ENCODE data around the gene HVCN1.

The HVCN1 gene

GRCh38 chr12:110677982-110678381 is 10.9 kb downstream of the HVCN1 start:
- no peaks in the 10 kb centered on the region for H3K79me2 ChIP-seq (ENCODE audit: low read length)
- no peaks in the 10 kb centered on the region for H3K27me3 ChIP-seq (ENCODE audit: low read depth, low read length)
- peak overlapping the region; percentile 24 for H3K4me3 ChIP-seq (ENCODE audit: low read length)
- TF ChIP-seq EZH2phosphoT487 (IDR thresholded peaks at IDR 0.05; ENCODE audit: low read depth): no peak
- no peak for TF ChIP-seq CTCF (IDR thresholded peaks at IDR 0.05; ENCODE audit: low read depth, low read length)
- peaks cover 26% of the 10 kb centered on the region for H3K4me1 ChIP-seq (ENCODE audit: low read length)
- no peaks in the 10 kb centered on the region for H4K20me1 ChIP-seq (ENCODE audit: insufficient read depth, low read length)
- H2AFZ ChIP-seq (ENCODE audit: low read depth, low read length): no peak overlapping the region
- H3K36me3 ChIP-seq (replicated peaks; ENCODE audit: low read depth, low read length): no peaks in the 10 kb centered on the region
- peaks cover 5% of the 10 kb centered on the region; the same call in 1 of the 2 replicates for H3K9me3 ChIP-seq (ENCODE audit: insufficient read depth, low read length)
- H3K9ac ChIP-seq (ENCODE audit: low read length): peak overlapping the region; percentile 31; the same call in 1 of the 2 replicates
- H3K27ac ChIP-seq (ENCODE audit: low read length): peak overlapping the region; percentile 59
- H3K4me2 ChIP-seq (ENCODE audit: low read length): peak overlapping the region; percentile 63

GRCh38 chr12:110677206-110677911 is 11.6 kb downstream of the HVCN1 start:
- H3K36me3 ChIP-seq (replicated peaks; ENCODE audit: low read depth, low read length): no peaks in the 10 kb centered on the region
- H3K27ac ChIP-seq (ENCODE audit: low read length): peak overlapping the region; percentile 59
- no peaks in the 10 kb centered on the region for H3K79me2 ChIP-seq (ENCODE audit: low read length)
- H3K4me1 ChIP-seq (ENCODE audit: low read length): peaks cover 26% of the 10 kb centered on the region
- no peak for TF ChIP-seq CTCF (IDR thresholded peaks at IDR 0.05; ENCODE audit: low read depth, low read length)
- no peak for TF ChIP-seq EZH2phosphoT487 (IDR thresholded peaks at IDR 0.05; ENCODE audit: low read depth)
- H3K4me3 ChIP-seq (ENCODE audit: low read length): peak overlapping the region; percentile 24
- H3K4me2 ChIP-seq (ENCODE audit: low read length): peak overlapping the region; percentile 63
- no peaks in the 10 kb centered on the region for H3K27me3 ChIP-seq (ENCODE audit: low read depth, low read length)
- no peaks in the 10 kb centered on the region for H4K20me1 ChIP-seq (ENCODE audit: insufficient read depth, low read length)
- H3K9ac ChIP-seq (ENCODE audit: low read length): peak overlapping the region; percentile 31; the same call in 1 of the 2 replicates
- H2AFZ ChIP-seq (ENCODE audit: low read depth, low read length): peak overlapping the region; percentile 68; the same call in 1 of the 2 replicates
- H3K9me3 ChIP-seq (ENCODE audit: insufficient read depth, low read length): peaks cover 5% of the 10 kb centered on the region; the same call in 1 of the 2 replicates

GRCh38 chr12:110676171-110676570 is 12.7 kb downstream of the HVCN1 start:
- TF ChIP-seq CTCF (IDR thresholded peaks at IDR 0.05; ENCODE audit: low read depth, low read length) (no peak), EZH2phosphoT487 (IDR thresholded peaks at IDR 0.05; ENCODE audit: low read depth) (no peak)
- no peaks in the 10 kb centered on the region for H3K27me3 ChIP-seq (ENCODE audit: low read depth, low read length)
- H3K4me3 ChIP-seq (ENCODE audit: low read length): no peak overlapping the region
- H3K4me1 ChIP-seq (ENCODE audit: low read length): peaks cover 29% of the 10 kb centered on the region
- no peaks in the 10 kb centered on the region for H4K20me1 ChIP-seq (ENCODE audit: insufficient read depth, low read length)
- no peak overlapping the region for H2AFZ ChIP-seq (ENCODE audit: low read depth, low read length)
- H3K27ac ChIP-seq (ENCODE audit: low read length): no peak overlapping the region
- no peak overlapping the region for H3K9ac ChIP-seq (ENCODE audit: low read length)
- H3K36me3 ChIP-seq (replicated peaks; ENCODE audit: low read depth, low read length): no peaks in the 10 kb centered on the region
- H3K4me2 ChIP-seq (ENCODE audit: low read length): no peak overlapping the region
- peaks cover 5% of the 10 kb centered on the region; the same call in 1 of the 2 replicates for H3K9me3 ChIP-seq (ENCODE audit: insufficient read depth, low read length)
- no peaks in the 10 kb centered on the region for H3K79me2 ChIP-seq (ENCODE audit: low read length)

GRCh38 chr12:110670161-110670701 is 18.7 kb downstream of the HVCN1 start:
- Histone ChIP-seq H3K36me3 (replicated peaks; ENCODE audit: low read depth, low read length) (no peaks in the 10 kb centered on the region), H3K4me1 (ENCODE audit: low read length) (peaks cover 42% of the 10 kb centered on the region), H3K9ac (ENCODE audit: low read length) (peak overlapping the region; percentile 54; the same call in 1 of the 2 replicates), H3K27ac (ENCODE audit: low read length) (peak overlapping the region; percentile 84), H3K4me2 (ENCODE audit: low read length) (peak overlapping the region; percentile 84), H3K79me2 (ENCODE audit: low read length) (no peaks in the 10 kb centered on the region), H3K4me3 (ENCODE audit: low read length) (peak overlapping the region; percentile 54), H3K9me3 (ENCODE audit: insufficient read depth, low read length) (peaks cover 11% of the 10 kb centered on the region), H3K27me3 (ENCODE audit: low read depth, low read length) (no peaks in the 10 kb centered on the region), H2AFZ (ENCODE audit: low read depth, low read length) (peak overlapping the region; percentile 30; the same call in 1 of the 2 replicates), H4K20me1 (ENCODE audit: insufficient read depth, low read length) (no peaks in the 10 kb centered on the region)
- TF ChIP-seq EZH2phosphoT487 (IDR thresholded peaks at IDR 0.05; ENCODE audit: low read depth) (no peak), CTCF (IDR thresholded peaks at IDR 0.05; ENCODE audit: low read depth, low read length) (no peak)

Data from OCI-LY3 (cell line).